HG03571 (cell line): ENCODE measurements around the gene LINGO4.

Experiments
- ATAC-seq: cut with Tn5 transposase; IDR thresholded peaks from one replicate; pipeline ENCODE4 v1.9.1; 2021; ENCODE audit not compliant: unreplicated experiment

Gene LINGO4

GRCh38 chr1:151833172-151833900 lies 28.1 kb upstream of the LINGO4 start:
- no peak for ATAC-seq

- ATAC-seq, result no peak
Measured at GRCh38 chr1:151832318-151832980, 27.2 kb upstream of the LINGO4 start.

- no peak for ATAC-seq
Measured at GRCh38 chr1:151831605-151832004, 26.4 kb upstream of the LINGO4 start, which contains the start of gene RORC. Gene RORC (minus strand): TSS chr1:151831802. CDS start chr1:151831764, 38 bp downstream.

- ATAC-seq, result no peak
Measured at GRCh38 chr1:151831256-151831591, 26.0 kb upstream of the LINGO4 start.

- ATAC-seq, result no peak
Measured at GRCh38 chr1:151830055-151830454, 24.8 kb upstream of the LINGO4 start.

GRCh38 chr1:151829352-151830046 lies 24.3 kb upstream of the LINGO4 start:
- no peak for ATAC-seq

- ATAC-seq, result no peak
Measured at GRCh38 chr1:151828921-151829320, 23.7 kb upstream of the LINGO4 start.

- ATAC-seq, result no peak
Measured at GRCh38 chr1:151827853-151828252, 22.6 kb upstream of the LINGO4 start.

GRCh38 chr1:151825751-151826660 lies 20.8 kb upstream of the LINGO4 start:
- ATAC-seq, result no peak

- ATAC-seq, result no peak
Measured at GRCh38 chr1:151825204-151825603, 20.0 kb upstream of the LINGO4 start.

GRCh38 chr1:151823175-151823574 lies 18.0 kb upstream of the LINGO4 start:
- ATAC-seq, result no peak

GRCh38 chr1:151822404-151822803 lies 17.2 kb upstream of the LINGO4 start:
- no peak for ATAC-seq

GRCh38 chr1:151820940-151821339 lies 15.7 kb upstream of the LINGO4 start:
- no peak for ATAC-seq

GRCh38 chr1:151819976-151820623 lies 14.9 kb upstream of the LINGO4 start:
- ATAC-seq, result no peak

- ATAC-seq, result no peak
Measured at GRCh38 chr1:151819227-151819835, 14.1 kb upstream of the LINGO4 start.

GRCh38 chr1:151817353-151817730 lies 12.1 kb upstream of the LINGO4 start:
- no peak for ATAC-seq

- no peak for ATAC-seq
Measured at GRCh38 chr1:151816548-151817352, 11.5 kb upstream of the LINGO4 start.

- ATAC-seq, result no peak
Measured at GRCh38 chr1:151815716-151816327, 10.6 kb upstream of the LINGO4 start.
